ENCODE results near the gene RWDD2A. TPM values are rescaled to one million over a fixed set of nuclear protein-coding genes. Genes with fewer than 3 reads are reported as not detected.
A peak's percentile ranks its signal among the peaks of the same experiment; 100 is the strongest.

The RWDD2A gene
- total RNA-seq, 1 donor from 2014 or later = 3.5 TPM

GRCh38 chr6:83198486-83199172, 5.5 kb downstream of the RWDD2A start:
- DNase-seq (no peak), ATAC-seq (no peak)
- Histone ChIP-seq H3K4me1 (no peaks in the 10 kb centered on the region), H3K36me3 (no peaks in the 10 kb centered on the region), H3K9me3 (no peaks in the 10 kb centered on the region), H3K4me3 (no peak overlapping the region), H3K27me3 (no peaks in the 10 kb centered on the region), H3K27ac (no peak overlapping the region)
- intact Hi-C loops (cut with DNase I) = no loop called here
- TF ChIP-seq CTCF (IDR thresholded peaks at IDR 0.05) = no peak

GRCh38 chr6:83199173-83199862, 6.2 kb downstream of the RWDD2A start:
- H3K9me3 ChIP-seq = no peaks in the 10 kb centered on the region
- intact Hi-C loops (cut with DNase I) = no loop called here
- H3K36me3 ChIP-seq = no peaks in the 10 kb centered on the region
- H3K4me3 ChIP-seq = no peak overlapping the region
- no peak for ATAC-seq
- H3K27me3 ChIP-seq = no peaks in the 10 kb centered on the region
- no peak for TF ChIP-seq CTCF (IDR thresholded peaks at IDR 0.05)
- no peak overlapping the region for H3K27ac ChIP-seq
- no peaks in the 10 kb centered on the region for H3K4me1 ChIP-seq
- no peak for DNase-seq

GRCh38 chr6:83199863-83200225, 6.7 kb downstream of the RWDD2A start:
- intact Hi-C loops (cut with DNase I) = no loop called here
- DNase-seq (no peak), ATAC-seq (no peak)
- Histone ChIP-seq H3K27ac (no peak overlapping the region), H3K4me1 (no peaks in the 10 kb centered on the region), H3K27me3 (no peaks in the 10 kb centered on the region), H3K9me3 (no peaks in the 10 kb centered on the region), H3K4me3 (no peak overlapping the region), H3K36me3 (no peaks in the 10 kb centered on the region)
- no peak for TF ChIP-seq CTCF (IDR thresholded peaks at IDR 0.05)

- ATAC-seq (no peak), DNase-seq (no peak)
- Histone ChIP-seq H3K4me3 (no peak overlapping the region), H3K4me1 (no peaks in the 10 kb centered on the region), H3K27me3 (no peaks in the 10 kb centered on the region), H3K9me3 (no peaks in the 10 kb centered on the region), H3K27ac (no peak overlapping the region), H3K36me3 (no peaks in the 10 kb centered on the region)
- intact Hi-C loops (cut with DNase I) = no loop called here
- TF ChIP-seq CTCF (IDR thresholded peaks at IDR 0.05) = no peak
Observed at GRCh38 chr6:83202031-83202430, 8.9 kb downstream of the RWDD2A start.

GRCh38 chr6:83215131-83216047, 22.2 kb downstream of the RWDD2A start:
- H3K36me3 ChIP-seq = no peaks in the 10 kb centered on the region
- intact Hi-C loops (cut with DNase I) = no loop called here
- no peak for DNase-seq
- H3K4me1 ChIP-seq = no peaks in the 10 kb centered on the region
- H3K4me3 ChIP-seq = no peak overlapping the region
- no peaks in the 10 kb centered on the region for H3K27me3 ChIP-seq
- no peak overlapping the region for H3K27ac ChIP-seq
- ATAC-seq = peak; percentile 95
- peak; percentile 78 for TF ChIP-seq CTCF (IDR thresholded peaks at IDR 0.05)
- H3K9me3 ChIP-seq = no peaks in the 10 kb centered on the region
